Breast epithelium (tissue), 4 donors: ENCODE results near the gene C10orf143. TPM values are rescaled to one million over a fixed set of nuclear protein-coding genes. Genes with fewer than 3 reads are reported as not detected.
"Not testable (repeated sequence)": the region's sequence is repeated elsewhere in the genome, so short reads cannot be mapped to it uniquely, and the experiment has no call there.

ENCODE experiments used
- DNase-seq, 2 donors: peaks; one replicate each; pipeline ENCODE4 v3.0.0-alpha.2; 2019; ENCODE audit warnings: low spot score in 2 of 2
- H3K27ac ChIP-seq, 2 donors: fragments of 200-600 bp; sonication (generic) in 1 of 2; one replicate each; pipeline ENCODE4 v1.5.1; 2016 to 2019; ENCODE audit warnings: mild to moderate bottlenecking in 1 of 2
- H3K27me3 ChIP-seq, 2 donors: fragments of 200-600 bp; sonication (generic) in 1 of 2; one replicate each; pipeline versions ENCODE4 v1.5.1 to v1.6.0; 2017 to 2019; ENCODE audit warnings: control low read depth in 1 of 2, mild to moderate bottlenecking in 1 of 2
- H3K36me3 ChIP-seq: fragments of 200-600 bp; one replicate; pipeline ENCODE4 v1.5.1; 2019
- H3K4me1 ChIP-seq, 2 donors: fragments of 200-600 bp; sonication (generic); one replicate each; pipeline ENCODE4 v1.5.1; 2016 to 2019; ENCODE audit warnings: control low read depth in 1 of 2
- H3K4me3 ChIP-seq, 3 donors: fragments of 200-600 bp; sonication (generic); 1 replicate in 2 of 3; 2 replicates in 1 of 3; pipeline ENCODE4 v1.5.1; 2016 to 2019; ENCODE audit warnings: mild to moderate bottlenecking in 3 of 3, moderate library complexity in 2 of 3
- H3K9me3 ChIP-seq, 2 donors: fragments of 200-600 bp; sonication (generic) in 1 of 2; one replicate each; pipeline ENCODE4 v1.5.1; 2016 to 2019; ENCODE audit warnings: control low read depth in 1 of 2
- CTCF ChIP-seq, 3 donors: fragments of 450-650 bp; IDR thresholded peaks; one replicate each; pipeline ENCODE4 v1.5.1; 2016 to 2017; ENCODE audit warnings: antibody characterized with exemption in 3 of 3, mild to moderate bottlenecking in 3 of 3, moderate library complexity in 3 of 3
- POLR2A ChIP-seq: fragments of 450-650 bp; IDR thresholded peaks from one replicate; pipeline ENCODE4 v1.6.1; 2016; ENCODE audit warnings: antibody characterized with exemption, mild to moderate bottlenecking, moderate library complexity
- POLR2AphosphoS5 ChIP-seq, 3 donors: sonication (generic); formaldehyde crosslinking; IDR thresholded peaks; one replicate each; pipeline ENCODE4 v1.6.1; 2017; ENCODE audit warnings: antibody characterized with exemption in 3 of 3
- intact Hi-C: fragments of 100-400 bp; cut with DNase I; formaldehyde crosslinking; loops from one replicate; pipeline ENCODE4 v1.15.1; 2023; ENCODE audit warnings: low total_unique reads
- total RNA-seq, 3 donors: library from RNA; depleted of rRNA; stranded (reverse); fragments of >200 nt; gene quantifications; one replicate each; pipeline ENCODE4 v1.1.0, GENCODE V29; 2016

Gene C10orf143
- total RNA-seq, 3 donors from 2014 or later: 2.1 to 6.6 (median 2.9) TPM

- Histone ChIP-seq H3K4me1 (no peaks in the 10 kb centered on the region), H3K27ac (no peak overlapping the region), H3K36me3 (no peaks in the 10 kb centered on the region), H3K27me3 (no peaks in the 10 kb centered on the region), H3K9me3 (no peaks in the 10 kb centered on the region), H3K4me3 (no peak overlapping the region)
- DNase-seq: no peak
- TF ChIP-seq CTCF (IDR thresholded peaks at IDR 0.05) (no peak), POLR2A (no peak), POLR2AphosphoS5 (IDR thresholded peaks at IDR 0.05) (no peak)
- intact Hi-C loops: no loop called here
Observed at GRCh38 chr10:130099344-130099743, 11.3 kb downstream of the C10orf143 start.

- intact Hi-C loops: loop anchor here (5.0 kb wide), 1 partner anchor 1858 kb away; no protein-coding TSS in a partner anchor
- not testable (repeated sequence) for H3K4me3 ChIP-seq, H3K27ac ChIP-seq, H3K4me1 ChIP-seq, DNase-seq, H3K36me3 ChIP-seq, H3K27me3 ChIP-seq, H3K9me3 ChIP-seq
Observed at GRCh38 chr10:130090565-130090964, 20.1 kb downstream of the C10orf143 start.

GRCh38 chr10:130080461-130080814 is 30.2 kb downstream of the C10orf143 start:
- intact Hi-C loops: no loop called here
- H3K4me3 ChIP-seq: no peak overlapping the region
- H3K9me3 ChIP-seq: no peaks in the 10 kb centered on the region
- TF ChIP-seq POLR2AphosphoS5 (IDR thresholded peaks at IDR 0.05): no peak
- no peaks in the 10 kb centered on the region for H3K36me3 ChIP-seq
- H3K4me1 ChIP-seq: no peaks in the 10 kb centered on the region
- DNase-seq: no peak
- no peaks in the 10 kb centered on the region for H3K27me3 ChIP-seq
- no peak overlapping the region for H3K27ac ChIP-seq

GRCh38 chr10:130079614-130080460 is 30.8 kb downstream of the C10orf143 start:
- Histone ChIP-seq H3K27ac (no peak overlapping the region), H3K4me1 (no peaks in the 10 kb centered on the region), H3K27me3 (no peaks in the 10 kb centered on the region), H3K4me3 (no peak overlapping the region), H3K9me3 (no peaks in the 10 kb centered on the region), H3K36me3 (no peaks in the 10 kb centered on the region)
- TF ChIP-seq POLR2A: no peak
- no peak for TF ChIP-seq POLR2AphosphoS5 (IDR thresholded peaks at IDR 0.05)
- no peak for TF ChIP-seq CTCF (IDR thresholded peaks at IDR 0.05)
- no peak for DNase-seq
- intact Hi-C loops: no loop called here

- no peaks in the 10 kb centered on the region for H3K4me1 ChIP-seq
- no peak overlapping the region for H3K27ac ChIP-seq
- DNase-seq: no peak
- intact Hi-C loops: no loop called here
- H3K27me3 ChIP-seq: no peaks in the 10 kb centered on the region
- no peak for TF ChIP-seq POLR2A
- TF ChIP-seq POLR2AphosphoS5 (IDR thresholded peaks at IDR 0.05): no peak
- TF ChIP-seq CTCF (IDR thresholded peaks at IDR 0.05): no peak
- no peak overlapping the region for H3K4me3 ChIP-seq
- no peaks in the 10 kb centered on the region for H3K9me3 ChIP-seq
- H3K36me3 ChIP-seq: no peaks in the 10 kb centered on the region
Observed at GRCh38 chr10:130078120-130078519, 32.5 kb downstream of the C10orf143 start.

GRCh38 chr10:130076681-130077080 is 33.9 kb downstream of the C10orf143 start:
- no peak for TF ChIP-seq CTCF (IDR thresholded peaks at IDR 0.05)
- no peak for TF ChIP-seq POLR2A
- TF ChIP-seq POLR2AphosphoS5 (IDR thresholded peaks at IDR 0.05): no peak
- intact Hi-C loops: no loop called here
- Histone ChIP-seq H3K9me3 (no peaks in the 10 kb centered on the region), H3K36me3 (no peaks in the 10 kb centered on the region), H3K4me3 (no peak overlapping the region), H3K27ac (no peak overlapping the region), H3K4me1 (no peaks in the 10 kb centered on the region), H3K27me3 (no peaks in the 10 kb centered on the region)
- no peak for DNase-seq
